ENCODE results near the gene TSSK6.
A peak's percentile ranks its signal among the peaks of the same experiment; 100 is the strongest.

Gene TSSK6

GRCh38 chr19:19514881-19515641, at the start of gene TSSK6:
TSSK6 (minus strand) TSS chr19:19515548; CDS start chr19:19515427, 121 bp downstream.
- no peak for DNase-seq (ENCODE audit: low read depth, low spot score)

- DNase-seq (ENCODE audit: low read depth, low spot score), result no peak
Measured at GRCh38 chr19:19563348-19563848, 48.0 kb upstream of the TSSK6 start.

- DNase-seq (ENCODE audit: low read depth, low spot score), result no peak
Measured at GRCh38 chr19:19562665-19563347, 47.5 kb upstream of the TSSK6 start.

GRCh38 chr19:19561946-19562664, 46.8 kb upstream of the TSSK6 start:
- no peak for DNase-seq (ENCODE audit: low read depth, low spot score)

GRCh38 chr19:19559931-19560330, 44.6 kb upstream of the TSSK6 start:
- DNase-seq (ENCODE audit: low read depth, low spot score), result no peak

- no peak for DNase-seq (ENCODE audit: low read depth, low spot score)
Measured at GRCh38 chr19:19558636-19559035, 43.3 kb upstream of the TSSK6 start.

- no peak for DNase-seq (ENCODE audit: low read depth, low spot score)
Measured at GRCh38 chr19:19558055-19558454, 42.7 kb upstream of the TSSK6 start.

GRCh38 chr19:19554074-19555023, 39.0 kb upstream of the TSSK6 start:
- peak; percentile 69 for DNase-seq (ENCODE audit: low read depth, low spot score)

- DNase-seq (ENCODE audit: low read depth, low spot score), result no peak
Measured at GRCh38 chr19:19553670-19554069, 38.3 kb upstream of the TSSK6 start.

GRCh38 chr19:19552798-19553197, 37.5 kb upstream of the TSSK6 start:
- DNase-seq (ENCODE audit: low read depth, low spot score), result peak; percentile 74

GRCh38 chr19:19551853-19552192, 36.5 kb upstream of the TSSK6 start:
- peak; percentile 89 for DNase-seq (ENCODE audit: low read depth, low spot score)

GRCh38 chr19:19550972-19551852, 35.9 kb upstream of the TSSK6 start:
- no peak for DNase-seq (ENCODE audit: low read depth, low spot score)

- DNase-seq (ENCODE audit: low read depth, low spot score), result peak; percentile 96
Measured at GRCh38 chr19:19550485-19550929, 35.2 kb upstream of the TSSK6 start.

GRCh38 chr19:19549804-19550464, 34.6 kb upstream of the TSSK6 start:
- no peak for DNase-seq (ENCODE audit: low read depth, low spot score)

GRCh38 chr19:19548915-19549759, 33.8 kb upstream of the TSSK6 start:
- DNase-seq (ENCODE audit: low read depth, low spot score), result no peak

- no peak for DNase-seq (ENCODE audit: low read depth, low spot score)
Measured at GRCh38 chr19:19547674-19548336, 32.5 kb upstream of the TSSK6 start.

- DNase-seq (ENCODE audit: low read depth, low spot score), result no peak
Measured at GRCh38 chr19:19546751-19547162, 31.4 kb upstream of the TSSK6 start.

- DNase-seq (ENCODE audit: low read depth, low spot score), result no peak
Measured at GRCh38 chr19:19545707-19546106, 30.4 kb upstream of the TSSK6 start.

All from astrocyte of the hippocampus (primary cell).